H1 (cell line): ENCODE data around the gene FHOD1. TPM values are rescaled to one million over a fixed set of nuclear protein-coding genes. Genes with fewer than 3 reads are reported as not detected.

Experiments used
- ASH2L ChIP-seq: fragments of 200-600, 300-600 bp; sonication (generic); IDR thresholded peaks from one replicate; pipeline ENCODE4 v1.7.1; 2017; ENCODE audit warnings: low read length
- BCL11A ChIP-seq, 2 experiments: IDR thresholded peaks; one replicate each; pipeline ENCODE4 v1.6.1; 2011; ENCODE audit warnings: low read depth in 2 of 2, low read length in 2 of 2, mild to moderate bottlenecking in 2 of 2
- CEBPB ChIP-seq: IDR thresholded peaks from 2 replicates; pipeline ENCODE4 v1.6.1; 2012; ENCODE audit warnings: low read depth, low read length
- CHD2 ChIP-seq: IDR thresholded peaks from 2 replicates; pipeline ENCODE4 v1.6.1; 2012; ENCODE audit warnings: low read length, improper control_type of control experiment
- EP300 ChIP-seq, 2 experiments: IDR thresholded peaks; 1 replicate in 1 of 2; 2 replicates in 1 of 2; pipeline ENCODE4 v1.6.1; 2011 to 2012; ENCODE audit warnings: low read depth in 2 of 2, low read length in 2 of 2, mild to moderate bottlenecking in 2 of 2, borderline replicate concordance in 1 of 2, inconsistent platforms in 1 of 2, moderate library complexity in 1 of 2
- FOSL1 ChIP-seq: IDR thresholded peaks from 2 replicates; pipeline ENCODE4 v1.6.1; 2011; ENCODE audit warnings: mild to moderate bottlenecking, low read depth, low read length, moderate library complexity; ENCODE audit not compliant: insufficient read depth
- KDM1A ChIP-seq: fragments of 200-600, 300-600 bp; sonication (generic); IDR thresholded peaks from 2 replicates; pipeline ENCODE4 v1.7.1; 2016; ENCODE audit warnings: mild to moderate bottlenecking, low read length, borderline replicate concordance
- NRF1 ChIP-seq: IDR thresholded peaks from 2 replicates; pipeline ENCODE4 v1.6.1; 2011; ENCODE audit warnings: mild to moderate bottlenecking, low read depth, low read length, improper control_type of control experiment
- POLR2A ChIP-seq, 2 experiments: IDR thresholded peaks; 1 replicate in 1 of 2; 2 replicates in 1 of 2; pipeline ENCODE4 v1.6.1; 2011; ENCODE audit warnings: low read depth in 2 of 2, low read length in 2 of 2, mild to moderate bottlenecking in 2 of 2; ENCODE audit errors: control extremely low read depth in 1 of 2
- RBBP5 ChIP-seq: IDR thresholded peaks from 2 replicates; pipeline ENCODE4 v1.7.1; 2012; ENCODE audit warnings: low read depth, mild to moderate bottlenecking, inconsistent platforms, low read length, moderate library complexity, borderline replicate concordance
- polyA plus RNA-seq, 7 experiments: library from polyadenylated mRNA; depleted of rRNA in 3 of 7; stranded (reverse) in 5 of 7; unstranded in 2 of 7; fragments of >200 nt in 5 of 7; fragments of 200-250 nt in 2 of 7; gene quantifications; 1 replicate in 5 of 7; 2 replicates in 1 of 7; 4 replicates in 1 of 7; pipeline versions ENCODE4 v1.2.1 to v1.2.3, GENCODE V29; 2011 to 2013; ENCODE audit warnings: missing spikeins in 2 of 7, mixed read lengths in 2 of 7
- total RNA-seq: library from RNA; stranded (reverse); fragmentation: NEBNext Ultra II Directional; extraction: Animal tissue kit (Norgen Biotek cat#: 25700); gene quantifications from 2 replicates; pipeline ENCODE4 v1.2.1, GENCODE V29; 2021
- TF ChIP-seq, protein P1 (sequence below): fragments of 300-600 bp; sonication (generic); IDR thresholded peaks from 2 replicates; pipeline ENCODE4 v1.7.1; 2012; ENCODE audit warnings: low read length, moderate library complexity, mild to moderate bottlenecking, inconsistent platforms; ENCODE audit not compliant: insufficient replicate concordance

FHOD1 gene
- total and polyA plus RNA-seq, 2 of the 8 experiments (the other 6 are each of a cell fraction or from before 2014, with no cell fraction given): 31.3 to 60.7 TPM

DNA sequence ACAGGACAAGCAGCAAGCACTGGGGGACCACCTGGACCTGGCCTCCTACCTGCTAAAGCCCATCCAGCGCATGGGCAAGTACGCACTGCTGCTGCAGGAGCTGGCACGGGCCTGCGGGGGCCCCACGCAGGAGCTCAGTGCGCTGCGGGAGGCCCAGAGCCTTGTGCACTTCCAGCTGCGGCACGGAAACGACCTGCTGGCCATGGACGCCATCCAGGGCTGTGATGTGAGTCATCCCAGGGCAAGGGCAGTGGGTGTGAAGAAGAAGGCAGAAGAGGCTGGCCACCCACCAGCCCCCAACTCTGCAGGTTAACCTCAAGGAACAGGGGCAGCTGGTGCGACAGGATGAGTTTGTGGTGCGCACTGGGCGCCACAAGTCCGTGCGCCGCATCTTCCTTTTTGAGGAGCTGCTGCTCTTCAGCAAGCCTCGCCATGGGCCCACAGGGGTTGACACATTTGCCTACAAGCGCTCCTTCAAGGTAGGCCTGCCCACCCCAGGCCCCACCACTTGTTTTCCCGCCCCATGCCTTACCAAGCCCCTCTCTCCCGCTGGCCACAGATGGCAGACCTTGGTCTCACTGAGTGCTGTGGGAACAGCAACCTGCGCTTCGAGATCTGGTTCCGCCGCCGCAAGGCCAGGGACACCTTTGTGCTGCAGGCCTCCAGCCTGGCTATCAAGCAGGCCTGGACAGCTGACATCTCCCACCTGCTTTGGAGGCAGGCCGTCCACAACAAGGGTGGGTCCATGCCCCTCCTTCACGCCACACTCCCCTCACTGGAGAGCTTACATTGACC lies 39.4 kb upstream of the FHOD1 start (continued):
- TF ChIP-seq, protein P1, sequence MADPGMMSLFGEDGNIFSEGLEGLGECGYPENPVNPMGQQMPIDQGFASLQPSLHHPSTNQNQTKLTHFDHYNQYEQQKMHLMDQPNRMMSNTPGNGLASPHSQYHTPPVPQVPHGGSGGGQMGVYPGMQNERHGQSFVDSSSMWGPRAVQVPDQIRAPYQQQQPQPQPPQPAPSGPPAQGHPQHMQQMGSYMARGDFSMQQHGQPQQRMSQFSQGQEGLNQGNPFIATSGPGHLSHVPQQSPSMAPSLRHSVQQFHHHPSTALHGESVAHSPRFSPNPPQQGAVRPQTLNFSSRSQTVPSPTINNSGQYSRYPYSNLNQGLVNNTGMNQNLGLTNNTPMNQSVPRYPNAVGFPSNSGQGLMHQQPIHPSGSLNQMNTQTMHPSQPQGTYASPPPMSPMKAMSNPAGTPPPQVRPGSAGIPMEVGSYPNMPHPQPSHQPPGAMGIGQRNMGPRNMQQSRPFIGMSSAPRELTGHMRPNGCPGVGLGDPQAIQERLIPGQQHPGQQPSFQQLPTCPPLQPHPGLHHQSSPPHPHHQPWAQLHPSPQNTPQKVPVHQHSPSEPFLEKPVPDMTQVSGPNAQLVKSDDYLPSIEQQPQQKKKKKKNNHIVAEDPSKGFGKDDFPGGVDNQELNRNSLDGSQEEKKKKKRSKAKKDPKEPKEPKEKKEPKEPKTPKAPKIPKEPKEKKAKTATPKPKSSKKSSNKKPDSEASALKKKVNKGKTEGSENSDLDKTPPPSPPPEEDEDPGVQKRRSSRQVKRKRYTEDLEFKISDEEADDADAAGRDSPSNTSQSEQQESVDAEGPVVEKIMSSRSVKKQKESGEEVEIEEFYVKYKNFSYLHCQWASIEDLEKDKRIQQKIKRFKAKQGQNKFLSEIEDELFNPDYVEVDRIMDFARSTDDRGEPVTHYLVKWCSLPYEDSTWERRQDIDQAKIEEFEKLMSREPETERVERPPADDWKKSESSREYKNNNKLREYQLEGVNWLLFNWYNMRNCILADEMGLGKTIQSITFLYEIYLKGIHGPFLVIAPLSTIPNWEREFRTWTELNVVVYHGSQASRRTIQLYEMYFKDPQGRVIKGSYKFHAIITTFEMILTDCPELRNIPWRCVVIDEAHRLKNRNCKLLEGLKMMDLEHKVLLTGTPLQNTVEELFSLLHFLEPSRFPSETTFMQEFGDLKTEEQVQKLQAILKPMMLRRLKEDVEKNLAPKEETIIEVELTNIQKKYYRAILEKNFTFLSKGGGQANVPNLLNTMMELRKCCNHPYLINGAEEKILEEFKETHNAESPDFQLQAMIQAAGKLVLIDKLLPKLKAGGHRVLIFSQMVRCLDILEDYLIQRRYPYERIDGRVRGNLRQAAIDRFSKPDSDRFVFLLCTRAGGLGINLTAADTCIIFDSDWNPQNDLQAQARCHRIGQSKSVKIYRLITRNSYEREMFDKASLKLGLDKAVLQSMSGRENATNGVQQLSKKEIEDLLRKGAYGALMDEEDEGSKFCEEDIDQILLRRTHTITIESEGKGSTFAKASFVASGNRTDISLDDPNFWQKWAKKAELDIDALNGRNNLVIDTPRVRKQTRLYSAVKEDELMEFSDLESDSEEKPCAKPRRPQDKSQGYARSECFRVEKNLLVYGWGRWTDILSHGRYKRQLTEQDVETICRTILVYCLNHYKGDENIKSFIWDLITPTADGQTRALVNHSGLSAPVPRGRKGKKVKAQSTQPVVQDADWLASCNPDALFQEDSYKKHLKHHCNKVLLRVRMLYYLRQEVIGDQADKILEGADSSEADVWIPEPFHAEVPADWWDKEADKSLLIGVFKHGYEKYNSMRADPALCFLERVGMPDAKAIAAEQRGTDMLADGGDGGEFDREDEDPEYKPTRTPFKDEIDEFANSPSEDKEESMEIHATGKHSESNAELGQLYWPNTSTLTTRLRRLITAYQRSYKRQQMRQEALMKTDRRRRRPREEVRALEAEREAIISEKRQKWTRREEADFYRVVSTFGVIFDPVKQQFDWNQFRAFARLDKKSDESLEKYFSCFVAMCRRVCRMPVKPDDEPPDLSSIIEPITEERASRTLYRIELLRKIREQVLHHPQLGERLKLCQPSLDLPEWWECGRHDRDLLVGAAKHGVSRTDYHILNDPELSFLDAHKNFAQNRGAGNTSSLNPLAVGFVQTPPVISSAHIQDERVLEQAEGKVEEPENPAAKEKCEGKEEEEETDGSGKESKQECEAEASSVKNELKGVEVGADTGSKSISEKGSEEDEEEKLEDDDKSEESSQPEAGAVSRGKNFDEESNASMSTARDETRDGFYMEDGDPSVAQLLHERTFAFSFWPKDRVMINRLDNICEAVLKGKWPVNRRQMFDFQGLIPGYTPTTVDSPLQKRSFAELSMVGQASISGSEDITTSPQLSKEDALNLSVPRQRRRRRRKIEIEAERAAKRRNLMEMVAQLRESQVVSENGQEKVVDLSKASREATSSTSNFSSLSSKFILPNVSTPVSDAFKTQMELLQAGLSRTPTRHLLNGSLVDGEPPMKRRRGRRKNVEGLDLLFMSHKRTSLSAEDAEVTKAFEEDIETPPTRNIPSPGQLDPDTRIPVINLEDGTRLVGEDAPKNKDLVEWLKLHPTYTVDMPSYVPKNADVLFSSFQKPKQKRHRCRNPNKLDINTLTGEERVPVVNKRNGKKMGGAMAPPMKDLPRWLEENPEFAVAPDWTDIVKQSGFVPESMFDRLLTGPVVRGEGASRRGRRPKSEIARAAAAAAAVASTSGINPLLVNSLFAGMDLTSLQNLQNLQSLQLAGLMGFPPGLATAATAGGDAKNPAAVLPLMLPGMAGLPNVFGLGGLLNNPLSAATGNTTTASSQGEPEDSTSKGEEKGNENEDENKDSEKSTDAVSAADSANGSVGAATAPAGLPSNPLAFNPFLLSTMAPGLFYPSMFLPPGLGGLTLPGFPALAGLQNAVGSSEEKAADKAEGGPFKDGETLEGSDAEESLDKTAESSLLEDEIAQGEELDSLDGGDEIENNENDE: no peak
- TF ChIP-seq ASH2L (no peak), NRF1 (no peak), EP300 (IDR thresholded peaks at IDR 0.05; ENCODE audit: borderline replicate concordance in 1 of 2, low read depth in 2 of 2, low read length in 2 of 2) (no peak), KDM1A (no peak), RBBP5 (no peak), BCL11A (IDR thresholded peaks at IDR 0.05; ENCODE audit: low read depth in 2 of 2, low read length in 2 of 2) (no peak), CHD2 (no peak), CEBPB (no peak), FOSL1 (no peak), POLR2A (IDR thresholded peaks at IDR 0.05; ENCODE audit: control extremely low read depth in 1 of 2, low read depth in 2 of 2, low read length in 2 of 2) (no peak)
